Measurements from ENCODE around the gene CREB3L2.

The CREB3L2 gene

DNA sequence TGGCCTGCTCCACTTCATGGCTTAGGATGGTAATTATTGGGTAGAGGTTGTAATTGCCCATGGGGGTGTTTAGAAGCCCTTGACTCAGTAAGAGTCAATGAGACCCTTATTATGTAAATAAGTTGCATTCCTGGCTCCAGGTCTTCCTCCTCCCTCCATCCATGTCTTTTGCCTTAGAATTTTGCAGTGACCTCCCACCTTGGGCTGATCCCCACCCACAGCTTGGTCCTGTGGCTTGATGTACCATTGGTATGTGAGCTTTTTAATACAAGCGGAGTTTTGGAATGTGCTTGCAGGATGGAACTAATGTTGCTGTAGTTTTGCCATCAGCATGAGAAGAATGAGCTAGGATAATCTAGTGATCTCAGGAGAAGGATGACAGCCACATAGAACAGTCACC lies 81.9 kb downstream of the CREB3L2 start:
- TF ChIP-seq CTCF (IDR thresholded peaks at IDR 0.05; ENCODE audit: low read depth, low read length), result no peak
- H3K4me3 ChIP-seq (ENCODE audit: low read depth, low read length), result no peak overlapping the region
- in situ Hi-C loops (cut with HindIII; ENCODE audit: low sequenced_read_pairs), result no loop called here
- no peak for DNase-seq (ENCODE audit: low read depth, low spot score)

- in situ Hi-C loops (cut with HindIII; ENCODE audit: low sequenced_read_pairs), result no loop called here
- DNase-seq (ENCODE audit: low read depth, low spot score), result no peak
- H3K4me3 ChIP-seq (ENCODE audit: low read depth, low read length), result no peak overlapping the region
- TF ChIP-seq CTCF (IDR thresholded peaks at IDR 0.05; ENCODE audit: low read depth, low read length), result no peak
Measured at GRCh38 chr7:137916980-137917645, 84.8 kb downstream of the CREB3L2 start.

- no peak for DNase-seq (ENCODE audit: low read depth, low spot score)
- H3K4me3 ChIP-seq (ENCODE audit: low read depth, low read length), result no peak overlapping the region
- no peak for TF ChIP-seq CTCF (IDR thresholded peaks at IDR 0.05; ENCODE audit: low read depth, low read length)
- in situ Hi-C loops (cut with HindIII; ENCODE audit: low sequenced_read_pairs), result no loop called here
Measured at GRCh38 chr7:137916564-137916963, 85.3 kb downstream of the CREB3L2 start.

GRCh38 chr7:137915266-137915665 lies 86.6 kb downstream of the CREB3L2 start:
- in situ Hi-C loops (cut with HindIII; ENCODE audit: low sequenced_read_pairs), result no loop called here
- no peak for DNase-seq (ENCODE audit: low read depth, low spot score)
- no peak overlapping the region for H3K4me3 ChIP-seq (ENCODE audit: low read depth, low read length)
- no peak for TF ChIP-seq CTCF (IDR thresholded peaks at IDR 0.05; ENCODE audit: low read depth, low read length)

DNA sequence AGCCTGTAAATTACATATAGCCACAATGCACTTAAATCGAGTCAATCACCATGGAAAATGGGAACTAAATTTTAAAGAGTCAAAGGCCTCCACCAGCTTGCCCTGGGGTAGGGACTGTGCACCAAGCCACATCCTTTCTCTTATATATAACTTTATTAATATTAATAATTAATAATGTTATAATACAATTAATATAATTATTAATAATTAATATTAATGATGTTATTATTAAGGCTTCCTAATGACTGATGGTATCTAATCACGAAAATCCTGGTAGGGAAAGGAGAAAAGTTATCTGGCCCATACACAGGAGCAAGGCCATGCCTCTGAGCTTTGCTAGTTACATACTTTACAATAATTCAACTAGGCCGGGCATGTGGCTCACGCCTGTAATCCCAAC lies 87.9 kb downstream of the CREB3L2 start:
- in situ Hi-C loops (cut with HindIII; ENCODE audit: low sequenced_read_pairs), result no loop called here
- no peak for TF ChIP-seq CTCF (IDR thresholded peaks at IDR 0.05; ENCODE audit: low read depth, low read length)
- DNase-seq (ENCODE audit: low read depth, low spot score), result no peak
- no peak overlapping the region for H3K4me3 ChIP-seq (ENCODE audit: low read depth, low read length)

- in situ Hi-C loops (cut with HindIII; ENCODE audit: low sequenced_read_pairs), result no loop called here
- no peak for DNase-seq (ENCODE audit: low read depth, low spot score)
- H3K4me3 ChIP-seq (ENCODE audit: low read depth, low read length), result no peak overlapping the region
- no peak for TF ChIP-seq CTCF (IDR thresholded peaks at IDR 0.05; ENCODE audit: low read depth, low read length)
Measured at GRCh38 chr7:137909042-137909441, 92.8 kb downstream of the CREB3L2 start.
